Peyer's patch (tissue), 4 donors: ENCODE results near the gene ELP5. TPM values are rescaled to one million over a fixed set of nuclear protein-coding genes. Genes with fewer than 3 reads are reported as not detected.

Source experiments
- DNase-seq, 3 donors: peaks; one replicate each; pipeline ENCODE4 v3.0.0-alpha.2; 2017 to 2019
- H3K27ac ChIP-seq, 4 donors: fragments of 200-600 bp; sonication (generic); one replicate each; pipeline ENCODE4 v1.5.1; 2016 to 2019
- H3K27me3 ChIP-seq, 2 donors: fragments of 200-600 bp; sonication (generic); one replicate each; pipeline ENCODE4 v1.5.1; 2019
- H3K36me3 ChIP-seq, 3 donors: fragments of 200-600 bp; sonication (generic); one replicate each; pipeline ENCODE4 v1.5.1; 2016 to 2019
- H3K4me1 ChIP-seq, 4 donors: fragments of 200-600 bp; sonication (generic); one replicate each; pipeline ENCODE4 v1.5.1; 2016 to 2019
- H3K4me3 ChIP-seq, 4 donors: fragments of 200-600 bp; sonication (generic); 1 replicate in 3 of 4; 2 replicates in 1 of 4; pipeline ENCODE4 v1.5.1; 2016 to 2019; ENCODE audit warnings: mild to moderate bottlenecking in 1 of 4
- H3K9me3 ChIP-seq, 4 donors: fragments of 200-600 bp; sonication (generic); one replicate each; pipeline ENCODE4 v1.5.1; 2016 to 2019; ENCODE audit warnings: mild to moderate bottlenecking in 1 of 4
- CTCF ChIP-seq, 6 experiments: fragments of 450-650 bp in 4 of 6; fragments of 200-600 bp in 2 of 6; sonication (generic) in 1 of 6; IDR thresholded peaks; one replicate each; pipeline ENCODE4 v1.5.1; 2017 to 2019; ENCODE audit warnings: antibody characterized with exemption in 6 of 6, mild to moderate bottlenecking in 3 of 6, moderate library complexity in 1 of 6
- POLR2A ChIP-seq, 2 donors: fragments of 450-650 bp; IDR thresholded peaks; one replicate each; pipeline ENCODE4 v1.5.1; 2017; ENCODE audit warnings: antibody characterized with exemption in 2 of 2, mild to moderate bottlenecking in 2 of 2, moderate library complexity in 2 of 2
- total RNA-seq, 4 donors: library from RNA; depleted of rRNA; stranded (reverse); fragments of >200 nt; gene quantifications; one replicate each; pipeline ENCODE4 v1.1.0, GENCODE V29; 2016

ELP5 gene
- total RNA-seq, 4 donors from 2014 or later = 15.1 to 75.1 (median 29.0) TPM

DNA sequence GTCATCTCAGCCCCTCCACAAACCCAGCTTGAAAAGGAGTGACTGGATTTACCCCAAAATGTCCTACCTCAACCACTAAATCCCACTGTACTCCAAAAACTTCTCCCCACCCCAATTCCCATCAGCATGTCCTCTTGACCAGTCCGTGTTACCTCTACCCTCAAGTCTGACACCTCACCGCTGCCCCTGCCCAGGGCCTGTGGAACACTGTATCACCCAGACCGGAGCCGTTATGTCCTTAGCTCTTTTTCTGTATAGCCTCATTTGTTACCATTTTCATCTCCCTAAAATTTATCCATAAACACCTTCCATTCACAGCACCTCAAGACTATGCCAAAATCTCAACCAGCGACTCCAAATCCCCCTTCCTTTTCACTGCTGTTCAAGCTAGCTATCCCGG, 15.2 kb upstream of the ELP5 start:
- H3K36me3 ChIP-seq = peaks cover 0 to 34% (median 0%) of the 10 kb centered on the region in 3 donors
- no peaks in the 10 kb centered on the region for H3K9me3 ChIP-seq
- no peak for TF ChIP-seq CTCF (IDR thresholded peaks at IDR 0.05)
- no peak for TF ChIP-seq POLR2A (IDR thresholded peaks at IDR 0.05)
- peaks cover 0 to 60% (median 24%) of the 10 kb centered on the region in 4 donors for H3K4me1 ChIP-seq
- no peak overlapping the region for H3K4me3 ChIP-seq
- no peaks in the 10 kb centered on the region for H3K27me3 ChIP-seq
- DNase-seq = no peak
- peak overlapping the region in 1 of 4 donors; percentile 99 for H3K27ac ChIP-seq

- Histone ChIP-seq H3K9me3 (no peaks in the 10 kb centered on the region), H3K4me3 (peak overlapping the region; percentile 94 to 98 (median 95)), H3K27ac (peak overlapping the region; percentile 92 to 99 (median 96)), H3K36me3 (peaks cover 0 to 34% (median 0%) of the 10 kb centered on the region in 3 donors), H3K4me1 (peaks cover 0 to 56% (median 23%) of the 10 kb centered on the region in 4 donors), H3K27me3 (no peaks in the 10 kb centered on the region)
- no peak for DNase-seq
- no peak for TF ChIP-seq POLR2A (IDR thresholded peaks at IDR 0.05)
- no peak for TF ChIP-seq CTCF (IDR thresholded peaks at IDR 0.05)
These were observed 14.7 kb upstream of the ELP5 start for GRCh38 chr17:7237266-7237760.

GRCh38 chr17:7237761-7238419, 14.1 kb upstream of the ELP5 start:
- Histone ChIP-seq H3K4me1 (peaks cover 0 to 50% (median 20%) of the 10 kb centered on the region in 4 donors), H3K27ac (peak overlapping the region; percentile 92 to 99 (median 96)), H3K4me3 (peak overlapping the region; percentile 94 to 98 (median 95)), H3K36me3 (peaks cover 0 to 34% (median 0%) of the 10 kb centered on the region in 3 donors), H3K9me3 (no peaks in the 10 kb centered on the region), H3K27me3 (no peaks in the 10 kb centered on the region)
- DNase-seq = peak; percentile 89 to 94 (median 91)
- TF ChIP-seq CTCF (IDR thresholded peaks at IDR 0.05) = no peak
- TF ChIP-seq POLR2A (IDR thresholded peaks at IDR 0.05) = no peak

DNA sequence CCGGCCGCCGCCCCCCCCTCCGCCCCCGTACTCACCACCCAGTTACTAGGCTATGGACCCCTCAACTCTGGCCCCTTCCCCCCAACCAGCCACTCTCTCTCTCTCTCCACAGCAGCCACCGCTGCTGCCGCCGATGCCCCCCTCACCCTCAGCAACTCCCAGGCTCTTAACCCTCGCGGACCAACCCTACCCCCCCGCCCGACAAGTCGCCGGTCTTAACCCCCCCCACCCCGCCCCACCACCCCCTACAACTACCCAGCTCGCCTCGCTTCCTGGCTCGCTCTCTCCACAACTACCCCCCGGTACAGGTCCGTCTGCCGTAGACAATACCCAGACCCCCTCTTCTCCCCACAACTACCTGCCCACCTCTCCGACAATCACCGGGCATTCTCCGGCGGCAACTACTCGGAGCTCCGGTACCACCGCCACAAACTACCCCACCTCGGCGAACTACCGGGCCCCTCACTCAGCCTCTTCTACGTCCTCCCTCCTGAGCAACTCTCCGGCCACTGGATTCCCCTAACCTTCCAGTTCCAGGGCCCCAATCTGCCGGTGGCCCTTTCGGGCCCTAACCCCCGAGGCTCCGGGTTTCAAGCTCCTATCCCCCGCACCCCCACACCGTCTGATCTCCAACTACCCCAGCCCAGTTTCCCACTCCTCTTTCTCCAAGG, 13.5 kb upstream of the ELP5 start:
- Histone ChIP-seq H3K4me1 (peaks cover 0 to 45% (median 17%) of the 10 kb centered on the region in 4 donors), H3K36me3 (peaks cover 0 to 34% (median 0%) of the 10 kb centered on the region in 3 donors), H3K9me3 (no peaks in the 10 kb centered on the region), H3K27ac (peak overlapping the region; percentile 92 to 99 (median 96)), H3K27me3 (no peaks in the 10 kb centered on the region), H3K4me3 (peak overlapping the region; percentile 94 to 98 (median 95))
- DNase-seq = peak; percentile 49 to 65 (median 62)
- TF ChIP-seq POLR2A (IDR thresholded peaks at IDR 0.05) = no peak
- no peak for TF ChIP-seq CTCF (IDR thresholded peaks at IDR 0.05)

- Histone ChIP-seq H3K4me1 (peaks cover 0 to 49% (median 16%) of the 10 kb centered on the region in 4 donors), H3K9me3 (no peaks in the 10 kb centered on the region), H3K36me3 (peaks cover 0 to 40% (median 0%) of the 10 kb centered on the region in 3 donors), H3K27ac (peak within 1 kb of the TSS; percentile 95 to 99 (median 98)), H3K4me3 (peak within 1 kb of the TSS; percentile 94 to 98 (median 95)), H3K27me3 (no peaks in the 10 kb centered on the region)
- DNase-seq = peak; percentile 99
- peak; percentile 40 to 78 for TF ChIP-seq POLR2A (IDR thresholded peaks at IDR 0.05)
- TF ChIP-seq CTCF (IDR thresholded peaks at IDR 0.05) = peak in 4 of 6 experiments; percentile 14 to 45 (median 40)
These were observed 12.7 kb upstream of the ELP5 start, which contains the start of gene PHF23 for GRCh38 chr17:7239091-7240027. PHF23 (minus strand) TSS chr17:7239457; CDS start chr17:7239279, 178 bp downstream.
